ENCODE measurements around the gene SGPP2.

DNA sequence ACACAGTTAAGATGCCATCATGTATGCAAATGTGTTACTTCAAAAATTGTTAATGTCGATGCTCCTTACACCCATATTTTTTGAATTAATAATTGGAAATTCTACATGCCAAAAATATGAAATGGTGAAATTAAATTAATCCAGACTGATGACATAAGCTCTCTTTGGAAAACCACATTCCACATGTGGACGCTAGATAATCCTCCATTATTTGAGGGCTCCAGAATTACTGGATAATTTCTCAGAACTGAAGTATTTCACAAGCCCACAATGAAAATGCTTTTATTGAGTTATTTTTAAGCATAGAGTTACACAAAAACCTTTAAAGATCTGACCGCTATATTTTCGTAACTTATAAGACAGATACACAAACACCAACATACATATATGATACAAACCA, 183.7 kb downstream of the SGPP2 start:
- TF ChIP-seq CTCF (IDR thresholded peaks at IDR 0.05; ENCODE audit: low read length) (no peak), EZH2phosphoT487 (IDR thresholded peaks at IDR 0.05; ENCODE audit: low read length) (no peak), EZH2 (optimal IDR thresholded peaks at IDR 0.05; ENCODE audit: low read depth, low read length) (no peak)
